ENCODE measurements around the gene WWOX. TPM values are rescaled to one million over a fixed set of nuclear protein-coding genes. Genes with fewer than 3 reads are reported as not detected.

WWOX gene
- total RNA-seq, 1 experiment from 2014 or later: 35.6 TPM

- Histone ChIP-seq H3F3A (ENCODE audit: insufficient read depth, low read depth) (no peaks in the 10 kb centered on the region), H3K9me3 (ENCODE audit: insufficient read depth, low read depth) (no peaks in the 10 kb centered on the region), H3K36me3 (ENCODE audit: low read depth) (no peaks in the 10 kb centered on the region), H2AFZ (no peak overlapping the region), H3K4me1 (replicated peaks; ENCODE audit: insufficient read depth) (no peaks in the 10 kb centered on the region), H3K27me3 (ENCODE audit: insufficient read depth, low read depth) (no peaks in the 10 kb centered on the region), H3K4me2 (no peak overlapping the region), H3K9me2 (ENCODE audit: insufficient read depth) (no peaks in the 10 kb centered on the region), H4K20me1 (ENCODE audit: insufficient read depth) (no peaks in the 10 kb centered on the region), H3K4me3 (no peak overlapping the region), H3K79me2 (ENCODE audit: low read depth) (no peaks in the 10 kb centered on the region), H3K27ac (no peak overlapping the region)
- ChIA-PET POLR2A (ENCODE audit: unreplicated experiment) (no interaction called here), CTCF (interaction anchor here (0.6 kb wide), 1 partner anchor 384 kb away, joined by 7 read pairs; no protein-coding TSS in a partner anchor)
- TF ChIP-seq, protein P1, sequence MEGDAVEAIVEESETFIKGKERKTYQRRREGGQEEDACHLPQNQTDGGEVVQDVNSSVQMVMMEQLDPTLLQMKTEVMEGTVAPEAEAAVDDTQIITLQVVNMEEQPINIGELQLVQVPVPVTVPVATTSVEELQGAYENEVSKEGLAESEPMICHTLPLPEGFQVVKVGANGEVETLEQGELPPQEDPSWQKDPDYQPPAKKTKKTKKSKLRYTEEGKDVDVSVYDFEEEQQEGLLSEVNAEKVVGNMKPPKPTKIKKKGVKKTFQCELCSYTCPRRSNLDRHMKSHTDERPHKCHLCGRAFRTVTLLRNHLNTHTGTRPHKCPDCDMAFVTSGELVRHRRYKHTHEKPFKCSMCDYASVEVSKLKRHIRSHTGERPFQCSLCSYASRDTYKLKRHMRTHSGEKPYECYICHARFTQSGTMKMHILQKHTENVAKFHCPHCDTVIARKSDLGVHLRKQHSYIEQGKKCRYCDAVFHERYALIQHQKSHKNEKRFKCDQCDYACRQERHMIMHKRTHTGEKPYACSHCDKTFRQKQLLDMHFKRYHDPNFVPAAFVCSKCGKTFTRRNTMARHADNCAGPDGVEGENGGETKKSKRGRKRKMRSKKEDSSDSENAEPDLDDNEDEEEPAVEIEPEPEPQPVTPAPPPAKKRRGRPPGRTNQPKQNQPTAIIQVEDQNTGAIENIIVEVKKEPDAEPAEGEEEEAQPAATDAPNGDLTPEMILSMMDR (conservative IDR thresholded peaks at IDR 0.05): no peak
- TF ChIP-seq EZH2 (IDR thresholded peaks at IDR 0.05; ENCODE audit: low read depth): no peak
- intact Hi-C loops (cut with micrococcal nuclease; ENCODE audit: unreplicated experiment): no loop called here
- DNase-seq: no peak
- no TSS peak for BruUV-seq (replicated peaks)
These were observed 287.3 kb downstream of the WWOX start for GRCh38 chr16:78386557-78387324.

DNA sequence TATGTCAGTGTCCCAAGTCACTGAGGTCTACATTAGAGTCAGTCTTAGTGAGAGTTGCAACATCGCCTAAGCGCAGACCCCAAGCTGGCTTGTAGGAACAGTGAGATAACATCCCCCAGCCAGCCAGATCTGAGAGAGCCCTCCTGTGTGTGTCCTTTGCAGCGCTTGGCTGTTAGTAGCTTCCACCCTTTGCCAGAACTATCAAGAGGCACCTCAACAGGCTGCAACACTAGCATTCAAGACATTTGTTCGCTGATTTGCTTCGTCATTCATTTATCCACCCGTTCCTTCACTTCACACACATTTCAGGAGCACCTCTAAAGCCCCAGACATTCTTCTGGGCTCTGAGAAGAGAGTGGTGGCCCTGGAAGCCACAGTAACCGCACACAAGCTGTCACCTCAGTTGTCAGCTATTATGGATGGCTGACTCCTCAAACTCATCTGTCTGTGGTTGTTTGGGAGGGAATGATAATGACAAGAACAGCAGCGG lies 289.6 kb downstream of the WWOX start:
- Histone ChIP-seq H3K9me2 (ENCODE audit: insufficient read depth) (no peaks in the 10 kb centered on the region), H3K4me3 (no peak overlapping the region), H3K27me3 (ENCODE audit: insufficient read depth, low read depth) (no peaks in the 10 kb centered on the region), H3K4me1 (replicated peaks; ENCODE audit: insufficient read depth) (no peaks in the 10 kb centered on the region), H3K27ac (no peak overlapping the region), H3K79me2 (ENCODE audit: low read depth) (no peaks in the 10 kb centered on the region), H3K4me2 (no peak overlapping the region), H3K36me3 (ENCODE audit: low read depth) (no peaks in the 10 kb centered on the region), H3K9me3 (ENCODE audit: insufficient read depth, low read depth) (no peaks in the 10 kb centered on the region), H4K20me1 (ENCODE audit: insufficient read depth) (0 out of 2 replicates have a peak, but pooled peaks cover 1% of the 10 kb centered on the region), H2AFZ (no peak overlapping the region), H3F3A (ENCODE audit: insufficient read depth, low read depth) (no peaks in the 10 kb centered on the region)
- DNase-seq: no peak
- CTCF ChIA-PET: no interaction called here
- intact Hi-C loops (cut with micrococcal nuclease; ENCODE audit: unreplicated experiment): no loop called here
- POLR2A ChIA-PET (ENCODE audit: unreplicated experiment): no interaction called here
- TF ChIP-seq, protein P1 (conservative IDR thresholded peaks at IDR 0.05): no peak
- no peak for TF ChIP-seq EZH2 (IDR thresholded peaks at IDR 0.05; ENCODE audit: low read depth)
- no TSS peak for BruUV-seq (replicated peaks)

DNA sequence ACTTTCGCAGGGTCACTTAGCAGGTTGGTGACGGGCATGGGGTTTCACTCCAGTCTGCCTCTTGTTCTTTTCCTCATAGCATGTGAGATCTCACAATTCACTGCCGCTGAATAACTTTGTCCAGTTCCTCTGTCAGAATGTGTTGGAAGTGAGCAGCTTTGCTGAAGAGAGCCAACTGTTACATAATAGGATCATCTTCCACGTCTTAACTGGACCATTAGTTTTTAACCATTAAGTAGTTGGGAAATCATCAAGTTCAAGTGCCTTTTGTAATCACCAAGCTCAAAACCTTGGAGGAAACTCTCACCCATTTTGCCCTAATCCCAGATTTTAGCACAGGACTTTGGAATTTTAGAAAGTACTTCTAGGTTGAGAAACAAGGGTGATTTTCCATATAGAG lies 290.6 kb downstream of the WWOX start:
- no peak overlapping the region for H2AFZ ChIP-seq
- no peaks in the 10 kb centered on the region for H3K27me3 ChIP-seq (ENCODE audit: insufficient read depth, low read depth)
- H3K4me2 ChIP-seq: no peak overlapping the region
- 0 out of 2 replicates have a peak, but pooled peaks cover 2% of the 10 kb centered on the region for H4K20me1 ChIP-seq (ENCODE audit: insufficient read depth)
- BruUV-seq (replicated peaks): no TSS peak
- no peaks in the 10 kb centered on the region for H3K4me1 ChIP-seq (replicated peaks; ENCODE audit: insufficient read depth)
- H3K27ac ChIP-seq: no peak overlapping the region
- no peaks in the 10 kb centered on the region for H3K36me3 ChIP-seq (ENCODE audit: low read depth)
- POLR2A ChIA-PET (ENCODE audit: unreplicated experiment): no interaction called here
- TF ChIP-seq, protein P1 (conservative IDR thresholded peaks at IDR 0.05): no peak
- no peak for TF ChIP-seq EZH2 (IDR thresholded peaks at IDR 0.05; ENCODE audit: low read depth)
- H3F3A ChIP-seq (ENCODE audit: insufficient read depth, low read depth): no peaks in the 10 kb centered on the region
- DNase-seq: no peak
- intact Hi-C loops (cut with micrococcal nuclease; ENCODE audit: unreplicated experiment): no loop called here
- H3K4me3 ChIP-seq: no peak overlapping the region
- CTCF ChIA-PET: no interaction called here
- no peaks in the 10 kb centered on the region for H3K9me3 ChIP-seq (ENCODE audit: insufficient read depth, low read depth)
- no peaks in the 10 kb centered on the region for H3K9me2 ChIP-seq (ENCODE audit: insufficient read depth)
- no peaks in the 10 kb centered on the region for H3K79me2 ChIP-seq (ENCODE audit: low read depth)

Data from PC-9 (cell line).